GM12873 (cell line): ENCODE results near the gene NRXN2.

Source experiments
- CTCF ChIP-seq: IDR thresholded peaks from 2 replicates; pipeline ENCODE4 v1.5.1; 2012; ENCODE audit warnings: low read depth, mild to moderate bottlenecking, moderate library complexity, low read length, control low read depth; ENCODE audit not compliant: insufficient read depth; ENCODE audit errors: missing control alignments

The NRXN2 gene

DNA sequence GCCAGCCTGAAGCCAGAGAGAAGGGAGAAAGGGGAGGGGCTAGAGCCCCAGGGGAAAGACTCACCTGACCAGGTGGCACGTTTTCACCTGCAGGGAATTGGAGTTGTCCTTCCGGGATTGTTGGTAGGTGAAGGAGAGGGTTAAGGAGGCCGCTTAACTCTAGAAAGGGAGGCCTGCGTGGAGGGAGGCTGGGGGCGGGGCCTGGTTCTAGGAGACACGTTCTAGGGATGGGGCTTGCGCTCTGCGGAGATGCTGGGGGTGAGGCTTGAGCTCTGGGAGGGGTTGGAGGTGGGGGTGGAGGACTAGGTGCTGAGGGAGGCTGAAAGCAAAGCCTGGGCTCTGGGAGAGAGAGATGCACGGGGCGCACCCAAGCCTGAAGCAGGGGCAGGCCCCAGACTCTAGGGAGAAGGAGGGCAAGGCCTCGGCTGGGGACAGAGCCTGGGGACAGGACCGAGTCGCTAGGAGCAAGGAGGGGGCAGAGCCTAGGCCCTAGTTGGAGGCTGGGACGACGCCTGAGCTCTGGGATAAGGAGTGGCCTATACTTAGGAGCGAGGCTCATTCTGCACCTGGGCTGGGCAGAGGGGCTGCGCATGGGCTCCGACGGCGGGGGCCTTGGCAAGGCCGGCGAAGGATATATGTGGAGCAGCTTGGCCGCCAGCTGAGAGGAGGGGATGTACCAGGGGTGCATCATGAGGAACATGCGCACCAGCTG, 18.5 kb upstream of the NRXN2 start:
- TF ChIP-seq CTCF: no peak

DNA sequence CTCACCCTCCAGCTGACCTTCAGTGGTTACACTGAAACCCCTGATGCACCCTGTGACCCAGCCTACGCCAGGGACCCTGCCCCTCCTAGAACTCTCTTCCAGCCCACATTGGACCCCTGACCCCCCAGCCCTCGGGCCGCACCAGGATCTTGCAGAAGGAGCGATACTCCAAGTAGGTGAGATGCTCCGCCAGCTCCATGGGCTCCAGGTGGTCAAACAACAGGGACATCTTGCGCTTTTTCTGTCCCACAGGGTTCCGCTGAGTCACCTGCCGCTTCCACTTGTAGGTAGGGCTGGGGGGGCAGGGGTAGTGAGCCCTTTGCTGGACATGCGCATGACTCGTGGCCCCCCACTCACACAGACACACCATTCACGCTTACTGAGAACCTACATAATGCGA, 16.9 kb upstream of the NRXN2 start:
- no peak for TF ChIP-seq CTCF

DNA sequence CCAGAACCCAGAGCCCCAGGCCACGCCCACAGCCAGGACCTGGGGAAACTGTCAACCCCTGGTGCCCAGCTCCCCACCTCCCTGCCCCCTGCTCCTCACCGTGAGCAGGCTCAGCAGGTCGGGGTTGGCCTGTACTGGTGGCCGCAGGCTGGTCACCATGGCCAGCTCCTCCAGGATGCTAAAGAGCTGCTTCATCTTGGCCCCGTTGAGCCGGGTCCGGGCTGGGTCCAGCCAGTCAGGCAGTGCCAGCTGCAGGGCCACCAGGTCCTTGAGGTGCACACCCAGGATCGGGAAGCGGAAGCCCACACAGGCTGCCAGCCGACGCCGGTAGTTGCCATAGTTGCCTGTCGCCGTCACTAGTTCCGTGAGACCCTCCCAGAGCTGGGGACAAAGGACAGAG, 13.7 kb upstream of the NRXN2 start:
- TF ChIP-seq CTCF: no peak

DNA sequence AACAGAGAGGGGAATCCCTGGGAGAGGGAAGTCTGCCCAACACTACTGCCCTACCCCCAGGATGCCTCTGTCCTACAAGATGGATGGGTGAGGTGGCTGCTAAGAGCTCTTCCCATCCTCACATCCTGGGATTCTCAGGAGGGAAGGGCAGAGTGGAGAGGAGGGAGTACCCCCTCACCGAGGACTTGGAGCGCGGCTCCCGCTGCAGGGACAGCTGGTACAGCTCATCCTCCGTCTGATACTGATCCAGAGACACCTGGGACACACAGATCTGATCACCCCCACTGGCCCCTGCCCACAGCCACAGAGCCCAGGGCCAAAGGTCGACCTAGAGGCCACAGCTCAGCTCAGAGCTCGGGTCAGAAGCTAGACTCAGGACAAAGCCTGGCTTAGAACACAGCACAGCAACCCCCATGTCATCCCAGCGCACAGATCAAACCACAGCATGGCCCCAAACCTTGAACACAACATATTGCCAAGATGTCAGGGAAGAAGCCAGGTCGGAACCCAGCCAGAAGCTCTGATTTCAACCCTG, 12.8 kb upstream of the NRXN2 start:
- TF ChIP-seq CTCF: no peak

- TF ChIP-seq CTCF: no peak
These were observed 12.1 kb upstream of the NRXN2 start for GRCh38 chr11:64734811-64735724.

- TF ChIP-seq CTCF: no peak
These were observed 8.6 kb upstream of the NRXN2 start for GRCh38 chr11:64731601-64732000.

DNA sequence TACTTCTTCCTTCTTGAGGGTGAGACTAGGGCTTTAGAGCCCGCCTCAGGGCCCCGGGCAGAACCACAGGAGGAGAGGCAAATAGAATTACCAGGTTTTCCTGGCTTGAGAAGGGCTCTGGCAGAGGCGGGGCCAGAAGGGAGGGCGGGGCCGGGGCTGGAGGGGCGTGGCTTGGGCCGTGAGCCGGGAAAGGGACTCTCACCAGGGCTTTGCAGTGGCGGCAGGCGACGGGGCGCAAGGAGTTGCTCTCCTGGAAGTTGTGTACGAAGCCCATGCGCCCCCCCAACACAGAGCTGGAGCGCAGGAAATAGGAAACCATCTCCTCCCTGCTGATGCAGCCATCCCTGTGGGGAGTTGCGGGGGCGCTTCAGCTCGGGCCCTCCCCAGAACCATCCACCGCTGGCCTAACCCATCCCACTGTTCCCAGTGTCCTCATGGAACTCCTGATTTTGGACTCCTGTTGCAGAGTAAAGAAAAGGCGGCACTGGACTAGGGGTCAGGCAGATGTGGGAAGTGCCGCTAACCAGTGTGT, 6.9 kb upstream of the NRXN2 start:
- no peak for TF ChIP-seq CTCF
